GM03348 (cell line): Measurements from ENCODE around the gene FOXK1.
"Not testable (repeated sequence)": the region's sequence is repeated elsewhere in the genome, so short reads cannot be mapped to it uniquely, and the experiment has no call there.

Experiments
- DNase-seq: peaks from one replicate; pipeline ENCODE4 v3.0.0; 2012; ENCODE audit warnings: low spot score

The FOXK1 gene

GRCh38 chr7:4667776-4668509 is 14.2 kb upstream of the FOXK1 start:
- peak; percentile 52 for DNase-seq

- DNase-seq = no peak
These were observed 13.6 kb upstream of the FOXK1 start for GRCh38 chr7:4668510-4668847.

- no peak for DNase-seq
These were observed 11.3 kb upstream of the FOXK1 start for GRCh38 chr7:4670791-4671190.

GRCh38 chr7:4675771-4676367 is 6.2 kb upstream of the FOXK1 start:
- DNase-seq = no peak

GRCh38 chr7:4677518-4677917 is 4.6 kb upstream of the FOXK1 start:
- DNase-seq = not testable (repeated sequence)

GRCh38 chr7:4681218-4681851 is 760 bp upstream of the FOXK1 start:
- no peak for DNase-seq

- DNase-seq = no peak
These were observed 537 bp downstream of the FOXK1 start for GRCh38 chr7:4682621-4683042.

- peak; percentile 25 for DNase-seq
These were observed 1.2 kb downstream of the FOXK1 start for GRCh38 chr7:4683043-4683883.

- DNase-seq = peak; percentile 73
These were observed 1.9 kb downstream of the FOXK1 start for GRCh38 chr7:4683884-4684565.

- no peak for DNase-seq
These were observed 2.8 kb downstream of the FOXK1 start for GRCh38 chr7:4684846-4685245.

GRCh38 chr7:4685676-4686075 is 3.6 kb downstream of the FOXK1 start:
- not testable (repeated sequence) for DNase-seq

GRCh38 chr7:4687956-4688355 is 5.9 kb downstream of the FOXK1 start:
- no peak for DNase-seq

GRCh38 chr7:4689151-4689550 is 7.1 kb downstream of the FOXK1 start:
- no peak for DNase-seq

GRCh38 chr7:4689668-4690067 is 7.6 kb downstream of the FOXK1 start:
- DNase-seq = no peak

- DNase-seq = no peak
These were observed 9.1 kb downstream of the FOXK1 start for GRCh38 chr7:4690953-4691856.

- peak; percentile 63 for DNase-seq
These were observed 10.0 kb downstream of the FOXK1 start for GRCh38 chr7:4692055-4692454.

- not testable (repeated sequence) for DNase-seq
These were observed 10.5 kb downstream of the FOXK1 start for GRCh38 chr7:4692622-4693021.

GRCh38 chr7:4693152-4693551 is 11.1 kb downstream of the FOXK1 start:
- DNase-seq = no peak

- DNase-seq = no peak
These were observed 11.7 kb downstream of the FOXK1 start for GRCh38 chr7:4693749-4694148.

GRCh38 chr7:4694305-4694704 is 12.2 kb downstream of the FOXK1 start:
- no peak for DNase-seq

GRCh38 chr7:4698707-4699275 is 16.7 kb downstream of the FOXK1 start:
- no peak for DNase-seq
